BLaER1 treated with 17β-estradiol and CSF1 and Interleukin-3, amounts not matched to agents 10 nM and 100 nM (cell line): ENCODE results near the gene RSL1D1.

Source experiments
- H3K27ac ChIP-seq, 11 experiments: shearing (Covaris generic); formaldehyde crosslinking; 2 replicates each; pipeline ENCODE4 v1.8.1; 2022
- H3K27me3 ChIP-seq, 11 experiments: shearing (Covaris generic); formaldehyde crosslinking; 2 replicates each; pipeline ENCODE4 v1.8.1; 2022
- H3K36me3 ChIP-seq, 11 experiments: shearing (Covaris generic); formaldehyde crosslinking; 2 replicates each; pipeline ENCODE4 v1.8.1; 2022
- H3K4me1 ChIP-seq, 10 experiments: shearing (Covaris generic); formaldehyde crosslinking; 2 replicates each; pipeline ENCODE4 v1.8.1; 2022
- H3K4me2 ChIP-seq, 11 experiments: shearing (Covaris generic); formaldehyde crosslinking; 2 replicates each; pipeline ENCODE4 v1.8.1; 2022
- H3K4me3 ChIP-seq, 10 experiments: shearing (Covaris generic); formaldehyde crosslinking; 2 replicates each; pipeline ENCODE4 v1.8.1; 2022
- H3K9ac ChIP-seq, 11 experiments: shearing (Covaris generic); formaldehyde crosslinking; 2 replicates each; pipeline ENCODE4 v1.8.1; 2022
- H3K9me3 ChIP-seq, 11 experiments: shearing (Covaris generic); formaldehyde crosslinking; replicated peaks in 1 of 11; 2 replicates each; pipeline ENCODE4 v1.8.1; 2022
- H4K20me1 ChIP-seq, 11 experiments: shearing (Covaris generic); formaldehyde crosslinking; 2 replicates each; pipeline ENCODE4 v1.8.1; 2022
- Cebpa-rat ChIP-seq, 11 experiments: shearing (Covaris generic); IDR thresholded peaks; 2 replicates each; pipeline ENCODE4 v1.8.1; 2022

RSL1D1 gene

DNA sequence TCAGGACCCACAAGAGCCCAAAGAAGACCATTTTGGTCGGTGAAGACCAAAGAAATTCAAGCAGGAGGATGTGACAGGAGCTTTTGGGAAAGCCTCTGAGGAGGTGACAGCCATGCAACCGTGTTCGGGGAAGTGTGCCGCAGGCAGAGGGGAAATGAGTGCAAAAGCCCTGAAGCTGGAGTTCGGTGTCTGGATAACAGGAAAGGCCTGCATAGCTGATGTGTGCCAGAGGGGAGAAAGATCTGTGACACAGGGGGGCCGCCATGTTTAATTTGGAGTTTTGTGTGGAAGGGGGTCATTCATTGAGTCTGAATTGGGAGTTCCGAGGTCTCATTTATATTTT is 53.4 kb downstream of the RSL1D1 start:
- no peak for TF ChIP-seq Cebpa-rat (IDR thresholded peaks at IDR 0.05)
- Histone ChIP-seq H3K36me3 (peaks cover 4 to 28% (median 22%) of the 10 kb centered on the region in 11 experiments; a peak in 17 of 22 replicates), H3K9ac (peak overlapping the region; percentile 91 to 96 (median 95)), H3K9me3 (no peaks in the 10 kb centered on the region), H3K27ac (peak overlapping the region; percentile 84 to 96 (median 93)), H4K20me1 (peaks cover 11 to 35% (median 32%) of the 10 kb centered on the region in 11 experiments), H3K27me3 (no peaks in the 10 kb centered on the region), H3K4me3 (peak overlapping the region; percentile 71 to 96 (median 92)), H3K4me2 (peak overlapping the region; percentile 88 to 99 (median 95)), H3K4me1 (peaks cover 62 to 71% (median 66%) of the 10 kb centered on the region in 10 experiments)

DNA sequence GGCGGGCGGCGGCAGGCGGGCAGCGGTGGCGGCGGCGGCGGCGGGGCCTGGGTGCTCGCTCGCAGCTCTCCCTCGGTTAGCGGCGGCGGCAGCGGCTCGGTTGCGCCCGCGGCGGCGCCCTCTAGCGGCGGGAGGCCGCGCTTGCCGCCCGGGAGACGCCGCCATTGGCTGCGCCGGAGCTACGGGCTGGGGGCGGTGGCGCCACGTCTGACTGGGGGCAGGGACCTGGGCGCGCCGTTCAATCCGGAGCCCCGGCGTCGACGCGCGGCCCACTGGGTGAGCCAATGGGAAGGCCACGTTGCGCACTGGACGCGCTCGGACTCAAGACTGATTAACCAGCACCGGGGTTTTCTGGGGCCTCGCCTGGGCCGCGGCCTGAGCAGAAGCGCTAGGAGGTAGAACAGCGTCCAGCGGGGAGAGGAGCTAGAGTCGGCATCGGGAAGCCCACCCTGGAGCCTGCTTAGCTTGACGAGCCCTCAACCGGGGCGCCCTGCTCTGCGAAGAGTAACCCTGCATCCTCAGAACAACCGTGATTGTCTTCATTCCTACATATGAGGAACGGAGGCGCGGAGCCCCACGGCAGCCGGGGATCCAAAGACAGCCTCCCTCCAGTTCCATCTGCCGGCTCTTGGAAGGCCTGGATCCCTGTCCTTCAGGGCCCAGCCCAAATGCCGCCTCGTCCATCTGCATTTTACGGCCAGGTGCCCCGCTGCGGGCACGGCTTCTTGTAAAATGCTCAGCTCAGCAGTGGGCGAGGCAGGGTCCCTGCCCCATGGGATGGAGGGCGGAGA is 54.0 kb downstream of the RSL1D1 start, which contains the start of gene ZC3H7A:
Gene ZC3H7A (minus strand): TSS at position 93 of the 791 bp plus-strand sequence. CDS start 14,904 bp downstream, outside the sequence.
- no peak for TF ChIP-seq Cebpa-rat (IDR thresholded peaks at IDR 0.05)
- peaks cover 62 to 76% (median 71%) of the 10 kb centered on the region in 10 experiments for H3K4me1 ChIP-seq
- no peaks in the 10 kb centered on the region for H3K9me3 ChIP-seq
- peak within 1 kb of the TSS; percentile 84 to 96 (median 93) for H3K27ac ChIP-seq
- H3K4me3 ChIP-seq, result peak within 1 kb of the TSS; percentile 71 to 96 (median 92)
- no peaks in the 10 kb centered on the region for H3K27me3 ChIP-seq
- peak within 1 kb of the TSS; percentile 91 to 96 (median 95) for H3K9ac ChIP-seq
- H3K36me3 ChIP-seq, result peaks cover 7 to 33% (median 27%) of the 10 kb centered on the region in 11 experiments; a peak in 17 of 22 replicates
- H3K4me2 ChIP-seq, result peak within 1 kb of the TSS; percentile 88 to 99 (median 96)
- peaks cover 17 to 40% (median 38%) of the 10 kb centered on the region in 11 experiments for H4K20me1 ChIP-seq

DNA sequence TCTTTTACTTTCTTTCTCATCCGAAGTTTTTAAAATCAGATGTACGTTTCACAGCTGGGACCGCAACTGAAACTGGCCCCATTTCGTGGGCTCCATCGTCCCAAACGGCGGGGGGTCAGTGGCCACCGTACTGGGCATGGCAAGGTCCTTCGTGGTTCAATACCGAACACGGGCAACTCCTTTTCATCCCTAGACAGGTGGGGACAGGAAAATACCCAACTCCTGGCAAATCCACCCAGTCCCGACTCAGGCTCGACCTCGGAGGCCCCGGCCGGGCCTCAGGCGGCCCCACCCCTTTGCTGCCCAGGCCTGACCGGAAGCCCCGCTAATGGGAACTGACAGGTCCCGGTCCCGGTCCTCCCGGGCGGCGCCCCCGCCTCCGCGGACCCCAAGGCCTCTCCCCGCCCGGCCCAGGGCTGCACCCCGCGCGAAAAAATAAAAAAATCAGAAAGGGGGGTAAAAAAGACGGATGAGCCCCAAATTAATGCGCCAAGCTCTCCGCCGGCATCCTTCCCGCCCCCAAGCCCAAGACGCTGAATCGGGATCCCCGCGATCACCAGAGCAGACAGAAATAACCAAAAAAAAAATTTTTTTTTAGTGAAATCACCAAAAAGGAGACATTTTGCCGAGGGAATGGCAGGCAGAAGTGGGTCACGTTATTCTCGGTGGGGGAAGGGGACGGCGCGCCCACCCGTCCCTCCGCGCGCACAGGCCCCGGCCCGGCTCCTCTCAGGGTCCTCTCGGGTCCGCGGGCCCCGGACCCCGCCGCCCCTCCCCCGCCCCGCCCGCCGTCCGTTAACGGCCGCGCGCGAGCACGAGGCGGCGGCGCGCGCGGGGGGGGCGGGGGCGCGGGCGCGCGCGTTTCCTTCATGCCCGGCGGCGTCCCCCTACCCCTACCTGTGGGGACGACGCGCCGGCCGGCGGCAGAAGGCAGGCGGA is 54.8 kb downstream of the RSL1D1 start:
- H4K20me1 ChIP-seq, result peaks cover 25 to 49% (median 47%) of the 10 kb centered on the region in 11 experiments
- peaks cover 65 to 83% (median 74%) of the 10 kb centered on the region in 10 experiments for H3K4me1 ChIP-seq
- H3K27me3 ChIP-seq, result no peaks in the 10 kb centered on the region
- peaks cover 10 to 40% (median 27%) of the 10 kb centered on the region in 11 experiments; a peak in 18 of 22 replicates for H3K36me3 ChIP-seq
- no peaks in the 10 kb centered on the region for H3K9me3 ChIP-seq
- peak overlapping the region; percentile 91 to 96 (median 95) for H3K9ac ChIP-seq
- peak overlapping the region; percentile 84 to 96 (median 93) for H3K27ac ChIP-seq
- H3K4me2 ChIP-seq, result peak overlapping the region; percentile 79 to 97 (median 95)
- TF ChIP-seq Cebpa-rat (IDR thresholded peaks at IDR 0.05), result no peak
- peak overlapping the region; percentile 71 to 96 (median 92) for H3K4me3 ChIP-seq

DNA sequence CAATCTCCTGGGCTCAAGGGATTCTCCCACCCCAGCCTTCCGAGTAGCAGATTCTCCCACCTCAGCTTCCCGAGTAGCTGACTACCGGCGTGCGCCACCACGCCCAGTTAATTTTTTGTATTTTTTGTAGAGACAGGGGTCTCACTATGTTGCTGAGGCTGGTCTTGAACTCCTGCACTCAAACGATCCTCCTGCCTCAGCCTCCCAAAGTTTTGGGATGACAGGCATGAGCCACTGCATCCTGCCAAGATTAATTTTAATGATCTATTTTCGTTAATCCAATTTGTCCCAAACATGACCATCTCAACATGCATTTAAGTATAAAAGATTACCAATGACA is 55.5 kb downstream of the RSL1D1 start:
- no peak for TF ChIP-seq Cebpa-rat (IDR thresholded peaks at IDR 0.05)
- Histone ChIP-seq H3K27me3 (no peaks in the 10 kb centered on the region), H3K4me2 (peak overlapping the region; percentile 79 to 97 (median 95)), H3K9ac (peak overlapping the region; percentile 91 to 96 (median 95)), H3K9me3 (no peaks in the 10 kb centered on the region), H3K36me3 (peaks cover 15 to 46% (median 32%) of the 10 kb centered on the region in 11 experiments; a peak in 21 of 22 replicates), H3K27ac (peak overlapping the region; percentile 84 to 96 (median 93)), H3K4me3 (peak overlapping the region; percentile 71 to 96 (median 92)), H4K20me1 (peaks cover 32 to 55% (median 53%) of the 10 kb centered on the region in 11 experiments), H3K4me1 (peaks cover 65 to 76% (median 71%) of the 10 kb centered on the region in 10 experiments)

DNA sequence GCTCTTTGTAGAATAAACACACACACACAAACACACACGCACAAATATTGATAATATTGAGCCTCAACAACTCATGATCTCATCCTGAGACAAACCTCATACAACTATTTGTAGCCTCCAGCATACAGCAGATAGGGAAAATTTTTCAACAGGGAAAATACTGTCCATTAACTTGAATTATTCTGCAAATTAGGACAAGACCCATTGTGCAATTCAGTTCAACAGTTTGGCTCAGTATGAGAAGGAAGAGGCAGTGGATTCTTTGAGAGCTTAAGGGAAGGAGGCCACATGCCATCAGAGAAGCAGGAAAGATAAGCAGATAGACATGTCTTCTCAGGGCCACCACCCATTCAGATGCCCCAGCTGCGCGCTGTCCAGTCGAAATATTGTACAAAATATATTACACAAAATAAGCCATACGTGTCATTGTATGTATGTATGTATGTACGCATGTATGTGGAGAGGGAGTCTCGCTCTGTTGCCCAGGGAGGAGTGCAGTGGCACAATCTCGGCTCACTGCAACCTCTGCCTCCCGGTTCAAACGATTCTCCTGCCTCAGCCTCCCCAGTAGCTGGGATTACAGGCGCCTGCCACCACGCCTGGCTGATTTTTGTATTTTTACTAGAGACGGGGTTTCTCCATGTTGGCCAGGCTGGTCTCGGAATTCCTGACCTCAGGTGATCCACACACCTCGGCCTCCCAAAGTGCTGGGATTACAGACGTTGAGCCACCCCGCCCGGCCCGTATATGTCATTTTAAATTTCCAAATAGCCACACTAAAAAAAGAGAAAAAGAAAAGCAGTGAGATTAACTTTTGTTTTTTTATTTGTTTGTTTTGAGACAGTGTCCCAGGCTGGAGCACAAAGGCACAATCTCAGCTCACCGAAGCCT is 56.1 kb downstream of the RSL1D1 start:
- peaks cover 38 to 62% (median 59%) of the 10 kb centered on the region in 11 experiments for H4K20me1 ChIP-seq
- peaks cover 21 to 52% (median 38%) of the 10 kb centered on the region in 11 experiments for H3K36me3 ChIP-seq
- peaks cover 59 to 74% (median 65%) of the 10 kb centered on the region in 10 experiments for H3K4me1 ChIP-seq
- no peaks in the 10 kb centered on the region for H3K9me3 ChIP-seq
- peak overlapping the region; percentile 71 to 96 (median 92) for H3K4me3 ChIP-seq
- no peak for TF ChIP-seq Cebpa-rat (IDR thresholded peaks at IDR 0.05)
- H3K9ac ChIP-seq, result peak overlapping the region; percentile 91 to 96 (median 95)
- H3K4me2 ChIP-seq, result peak overlapping the region; percentile 79 to 97 (median 95)
- H3K27ac ChIP-seq, result peak overlapping the region in 9 of 11 experiments; percentile 88 to 96 (median 93); a peak in 13 of 22 replicates
- no peaks in the 10 kb centered on the region for H3K27me3 ChIP-seq

DNA sequence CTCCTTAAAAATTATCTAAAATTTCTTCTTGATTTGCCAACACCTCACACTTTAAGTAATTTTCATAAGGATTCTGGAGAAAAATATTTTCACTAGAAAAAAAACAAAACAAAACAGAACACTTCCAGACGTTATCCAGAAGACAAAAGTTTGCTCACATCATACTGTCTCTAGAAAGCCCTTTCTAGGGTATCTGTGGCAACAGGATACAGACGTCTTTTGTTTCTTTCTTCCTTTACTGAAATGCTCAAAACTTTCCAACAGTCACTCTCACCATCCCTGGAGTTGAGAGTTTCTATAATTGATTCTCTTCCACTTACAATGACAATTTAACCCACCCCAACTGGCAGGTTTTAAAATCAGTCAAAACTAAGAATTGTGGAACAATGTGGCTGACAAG is 56.9 kb downstream of the RSL1D1 start:
- H3K4me2 ChIP-seq, result peak overlapping the region in 10 of 11 experiments; percentile 79 to 97 (median 95); a peak in 17 of 22 replicates

DNA sequence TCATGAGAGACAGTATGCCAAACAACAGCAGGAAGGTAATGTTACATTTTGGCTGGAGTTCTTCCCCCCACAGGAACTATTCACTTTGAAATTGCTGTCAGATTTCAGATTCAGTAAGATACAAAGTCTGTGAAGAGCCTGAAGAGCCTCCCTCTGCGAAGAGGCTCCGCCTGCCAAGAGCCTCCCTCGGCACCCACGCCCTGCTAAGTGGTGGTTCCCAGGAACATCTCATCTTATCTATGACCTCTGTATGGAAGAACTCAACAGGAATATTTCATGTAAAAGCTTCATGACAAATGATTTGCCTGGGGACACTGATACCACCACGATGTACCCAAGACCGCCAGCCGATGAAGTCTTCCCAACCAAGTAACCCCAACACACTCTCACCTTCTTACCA is 57.5 kb downstream of the RSL1D1 start:
- H3K9ac ChIP-seq, result peak overlapping the region in 2 of 11 experiments; percentile 18 to 91; a peak in 1 of 22 replicates
- no peak for TF ChIP-seq Cebpa-rat (IDR thresholded peaks at IDR 0.05)
- peaks cover 52 to 76% (median 73%) of the 10 kb centered on the region in 11 experiments for H4K20me1 ChIP-seq
- H3K27ac ChIP-seq, result no peak overlapping the region
- no peaks in the 10 kb centered on the region for H3K9me3 ChIP-seq
- peaks cover 35 to 66% (median 50%) of the 10 kb centered on the region in 11 experiments for H3K36me3 ChIP-seq
- peak overlapping the region in 9 of 11 experiments; percentile 2 to 83 (median 12); a peak in 9 of 22 replicates for H3K4me2 ChIP-seq
- H3K4me1 ChIP-seq, result peaks cover 45 to 60% (median 51%) of the 10 kb centered on the region in 10 experiments
- no peak overlapping the region for H3K4me3 ChIP-seq
- H3K27me3 ChIP-seq, result no peaks in the 10 kb centered on the region

More for the DNA sequence above, 56.9 kb downstream of the RSL1D1 start:
- peaks cover 46 to 70% (median 67%) of the 10 kb centered on the region in 11 experiments for H4K20me1 ChIP-seq
- peak overlapping the region in 6 of 11 experiments; percentile 15 to 96 (median 66); a peak in 4 of 22 replicates for H3K9ac ChIP-seq
- H3K27me3 ChIP-seq, result no peaks in the 10 kb centered on the region
- no peak overlapping the region for H3K4me3 ChIP-seq
- peaks cover 29 to 60% (median 45%) of the 10 kb centered on the region in 11 experiments for H3K36me3 ChIP-seq
- H3K9me3 ChIP-seq, result no peaks in the 10 kb centered on the region
- H3K27ac ChIP-seq, result peak overlapping the region in 1 of 11 experiments; percentile 92; a peak in 1 of 22 replicates
- TF ChIP-seq Cebpa-rat (IDR thresholded peaks at IDR 0.05), result no peak
- peaks cover 51 to 66% (median 57%) of the 10 kb centered on the region in 10 experiments for H3K4me1 ChIP-seq
